Prostate gland (tissue), 2 donors: ENCODE measurements around the gene FAM20A.

Experiments used
- CTCF ChIP-seq, 4 experiments: fragments of 200-600 bp in 2 of 4; fragments of 450-650 bp in 2 of 4; sonication (generic) in 2 of 4; IDR thresholded peaks; 1 replicate in 3 of 4; 2 replicates in 1 of 4; pipeline ENCODE4 v1.5.1; 2016 to 2019; ENCODE audit warnings: antibody characterized with exemption in 4 of 4, mild to moderate bottlenecking in 2 of 4, moderate library complexity in 2 of 4
- POLR2A ChIP-seq: fragments of 450-650 bp; IDR thresholded peaks from one replicate; pipeline ENCODE4 v1.6.1; 2016; ENCODE audit warnings: antibody characterized with exemption, mild to moderate bottlenecking

GRCh38 chr17:68577497-68577821 lies 23.7 kb downstream of the FAM20A start:
- TF ChIP-seq CTCF (IDR thresholded peaks at IDR 0.05) (no peak), POLR2A (no peak)
